ENCODE data around the gene SLC25A11.
A peak's percentile ranks its signal among the peaks of the same experiment; 100 is the strongest.

SLC25A11 gene

DNA sequence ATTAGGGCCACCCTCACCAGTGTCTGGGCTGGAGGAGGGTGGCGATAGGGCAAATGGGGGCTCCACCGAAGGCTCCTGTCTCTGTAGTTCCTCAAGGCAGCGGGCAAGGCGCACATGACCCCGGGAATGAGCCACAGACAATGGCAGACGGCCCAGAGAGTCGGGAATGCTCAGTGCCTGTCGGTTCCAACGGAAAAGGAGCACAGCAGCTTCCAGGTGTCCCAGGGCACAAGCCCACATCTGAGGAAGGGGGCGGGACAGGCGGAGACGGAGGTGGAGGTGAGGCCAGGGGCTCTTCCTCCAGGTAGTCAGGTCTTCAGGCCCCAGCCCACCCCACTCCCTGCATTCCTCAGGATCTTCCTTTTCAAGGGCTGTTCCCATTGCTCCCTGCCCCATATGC, 32.9 kb upstream of the SLC25A11 start:
- Histone ChIP-seq H3K27ac (ENCODE audit: low read length) (no peak overlapping the region), H3K36me3 (ENCODE audit: control insufficient read depth, insufficient read depth, low read length) (0 out of 2 replicates have a peak, but pooled peaks cover 5% of the 10 kb centered on the region), H3K4me3 (ENCODE audit: low read length) (no peak overlapping the region), H3K4me1 (ENCODE audit: control insufficient read depth, insufficient read depth, low read length) (0 out of 2 replicates have a peak, but pooled peaks cover 2% of the 10 kb centered on the region), H3K9me3 (ENCODE audit: control insufficient read depth, insufficient read depth, low read length) (no peaks in the 10 kb centered on the region), H3K27me3 (ENCODE audit: control insufficient read depth, insufficient read depth, low read length) (no peaks in the 10 kb centered on the region; the same call in 1 of the 2 replicates)
- no peak for DNase-seq (ENCODE audit: low read depth, low spot score)
- no CpG with 5 or more reads among the region's 12 CpGs for WGBS (ENCODE audit: insufficient coverage, insufficient read length)

DNA sequence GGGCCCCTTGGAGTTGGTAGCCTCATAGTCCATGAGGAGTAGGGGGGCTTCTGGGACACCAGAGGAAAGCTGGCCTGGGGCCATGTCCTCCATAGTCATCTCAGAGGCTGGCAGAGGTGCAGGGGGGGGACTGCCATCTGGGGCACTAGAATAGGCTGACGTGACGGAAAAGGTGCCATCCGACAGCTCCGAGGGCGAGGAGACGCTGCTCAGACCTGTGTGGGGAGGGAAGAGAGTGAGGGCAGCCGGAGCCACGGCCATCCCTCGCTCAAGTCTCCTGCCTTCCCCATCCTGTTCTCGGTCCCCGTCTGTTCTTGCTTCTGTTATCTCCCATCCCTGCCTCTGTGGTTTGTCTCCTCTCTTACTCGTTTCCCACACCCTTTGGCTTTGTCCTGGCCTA, 32.5 kb upstream of the SLC25A11 start:
- no peaks in the 10 kb centered on the region for H3K9me3 ChIP-seq (ENCODE audit: control insufficient read depth, insufficient read depth, low read length)
- 0 out of 2 replicates have a peak, but pooled peaks cover 5% of the 10 kb centered on the region for H3K36me3 ChIP-seq (ENCODE audit: control insufficient read depth, insufficient read depth, low read length)
- WGBS (ENCODE audit: insufficient coverage, insufficient read length) = no CpG with 5 or more reads among the region's 12 CpGs
- 0 out of 2 replicates have a peak, but pooled peaks cover 2% of the 10 kb centered on the region for H3K4me1 ChIP-seq (ENCODE audit: control insufficient read depth, insufficient read depth, low read length)
- no peak overlapping the region for H3K27ac ChIP-seq (ENCODE audit: low read length)
- H3K4me3 ChIP-seq (ENCODE audit: low read length) = no peak overlapping the region
- DNase-seq (ENCODE audit: low read depth, low spot score) = no peak
- no peaks in the 10 kb centered on the region; the same call in 1 of the 2 replicates for H3K27me3 ChIP-seq (ENCODE audit: control insufficient read depth, insufficient read depth, low read length)

DNA sequence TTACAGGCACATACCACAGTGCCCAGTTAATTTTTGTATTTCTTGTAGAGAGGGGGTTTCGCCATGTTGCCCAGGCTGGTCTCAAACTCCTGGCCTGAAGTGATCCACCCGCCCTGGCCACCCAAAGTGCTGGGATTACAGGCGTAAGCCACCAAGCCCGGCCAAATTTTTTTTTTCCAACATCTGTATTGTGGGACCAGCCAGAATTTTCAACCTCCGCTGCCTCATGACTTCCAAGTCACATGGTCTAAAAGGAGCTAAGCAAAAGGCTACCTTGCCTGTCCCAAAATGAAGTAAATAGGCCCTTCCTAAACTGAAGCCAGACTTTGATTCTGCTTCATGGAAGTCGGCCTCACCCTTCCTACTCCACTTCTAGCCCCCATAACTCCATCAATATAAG, 32.0 kb upstream of the SLC25A11 start:
- Histone ChIP-seq H3K27ac (ENCODE audit: low read length) (no peak overlapping the region), H3K9me3 (ENCODE audit: control insufficient read depth, insufficient read depth, low read length) (no peaks in the 10 kb centered on the region), H3K27me3 (ENCODE audit: control insufficient read depth, insufficient read depth, low read length) (no peaks in the 10 kb centered on the region; the same call in 1 of the 2 replicates), H3K4me1 (ENCODE audit: control insufficient read depth, insufficient read depth, low read length) (0 out of 2 replicates have a peak, but pooled peaks cover 2% of the 10 kb centered on the region), H3K36me3 (ENCODE audit: control insufficient read depth, insufficient read depth, low read length) (0 out of 2 replicates have a peak, but pooled peaks cover 5% of the 10 kb centered on the region), H3K4me3 (ENCODE audit: low read length) (no peak overlapping the region)
- DNase-seq (ENCODE audit: low read depth, low spot score) = no peak
- WGBS (ENCODE audit: insufficient coverage, insufficient read length) = no CpG with 5 or more reads among the region's 6 CpGs

DNA sequence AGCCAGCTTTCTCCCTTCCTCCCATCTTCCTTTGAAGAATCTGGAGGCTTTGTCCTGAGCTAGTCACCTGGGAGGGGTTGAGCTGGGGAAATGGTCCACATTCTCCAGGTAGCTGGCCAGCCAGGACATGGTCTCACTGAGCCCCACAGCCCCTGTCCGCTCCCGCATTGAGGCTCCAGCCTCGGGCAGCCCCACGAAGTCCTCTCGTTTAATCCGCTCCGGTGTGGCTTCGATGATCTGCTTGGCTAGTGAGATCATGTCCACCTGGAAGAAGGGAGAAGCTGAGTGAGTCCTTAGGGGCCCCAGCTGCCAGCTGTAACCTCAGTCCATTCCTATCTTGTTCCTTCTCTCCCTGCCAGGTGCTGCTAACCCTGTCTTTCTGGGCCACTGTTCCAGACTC, 30.4 kb upstream of the SLC25A11 start:
- H3K27ac ChIP-seq (ENCODE audit: low read length) = no peak overlapping the region
- no peaks in the 10 kb centered on the region for H3K9me3 ChIP-seq (ENCODE audit: control insufficient read depth, insufficient read depth, low read length)
- WGBS (ENCODE audit: insufficient coverage, insufficient read length) = no CpG with 5 or more reads among the region's 8 CpGs
- H3K4me3 ChIP-seq (ENCODE audit: low read length) = no peak overlapping the region
- H3K4me1 ChIP-seq (ENCODE audit: control insufficient read depth, insufficient read depth, low read length) = 0 out of 2 replicates have a peak, but pooled peaks cover 2% of the 10 kb centered on the region
- 0 out of 2 replicates have a peak, but pooled peaks cover 5% of the 10 kb centered on the region for H3K36me3 ChIP-seq (ENCODE audit: control insufficient read depth, insufficient read depth, low read length)
- H3K27me3 ChIP-seq (ENCODE audit: control insufficient read depth, insufficient read depth, low read length) = no peaks in the 10 kb centered on the region; the same call in 1 of the 2 replicates
- no peak for DNase-seq (ENCODE audit: low read depth, low spot score)

DNA sequence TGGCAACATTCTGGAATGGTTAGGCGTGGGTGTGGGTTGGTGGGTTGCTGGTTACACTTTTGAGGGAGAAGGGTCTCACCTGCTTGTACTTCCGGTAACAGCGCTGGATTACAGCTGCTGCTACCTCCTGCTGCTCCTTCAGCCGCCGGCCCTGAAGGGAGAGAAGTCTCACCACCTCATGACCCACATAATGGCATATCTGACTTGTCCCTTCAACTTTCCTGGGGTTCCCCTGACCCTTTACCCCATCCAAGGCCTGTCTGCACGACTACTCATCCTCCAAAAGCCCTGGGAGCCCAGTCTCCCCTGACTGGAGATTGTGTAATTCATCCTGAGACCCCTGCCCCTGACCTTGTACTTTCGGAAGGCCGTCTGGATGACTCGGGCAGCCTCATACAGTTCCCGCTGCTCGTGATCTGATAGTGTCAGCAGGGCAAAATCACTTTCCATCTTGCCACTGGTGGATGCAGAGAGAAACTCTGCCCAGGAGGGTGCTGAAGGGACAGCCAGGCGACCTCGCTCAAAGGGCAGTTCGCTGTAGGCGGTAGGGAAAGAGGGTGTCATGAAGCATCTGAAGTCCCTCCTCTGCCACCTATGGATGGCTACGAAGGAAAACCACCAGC, 29.8 kb upstream of the SLC25A11 start:
- Histone ChIP-seq H3K27ac (ENCODE audit: low read length) (no peak overlapping the region), H3K4me3 (ENCODE audit: low read length) (no peak overlapping the region; the same call in 1 of the 2 replicates), H3K27me3 (ENCODE audit: control insufficient read depth, insufficient read depth, low read length) (no peaks in the 10 kb centered on the region; the same call in 1 of the 2 replicates), H3K4me1 (ENCODE audit: control insufficient read depth, insufficient read depth, low read length) (0 out of 2 replicates have a peak, but pooled peaks cover 2% of the 10 kb centered on the region), H3K36me3 (ENCODE audit: control insufficient read depth, insufficient read depth, low read length) (0 out of 2 replicates have a peak, but pooled peaks cover 5% of the 10 kb centered on the region), H3K9me3 (ENCODE audit: control insufficient read depth, insufficient read depth, low read length) (no peaks in the 10 kb centered on the region)
- DNase-seq (ENCODE audit: low read depth, low spot score) = no peak
- no CpG with 5 or more reads among the region's 16 CpGs for WGBS (ENCODE audit: insufficient coverage, insufficient read length)

DNA sequence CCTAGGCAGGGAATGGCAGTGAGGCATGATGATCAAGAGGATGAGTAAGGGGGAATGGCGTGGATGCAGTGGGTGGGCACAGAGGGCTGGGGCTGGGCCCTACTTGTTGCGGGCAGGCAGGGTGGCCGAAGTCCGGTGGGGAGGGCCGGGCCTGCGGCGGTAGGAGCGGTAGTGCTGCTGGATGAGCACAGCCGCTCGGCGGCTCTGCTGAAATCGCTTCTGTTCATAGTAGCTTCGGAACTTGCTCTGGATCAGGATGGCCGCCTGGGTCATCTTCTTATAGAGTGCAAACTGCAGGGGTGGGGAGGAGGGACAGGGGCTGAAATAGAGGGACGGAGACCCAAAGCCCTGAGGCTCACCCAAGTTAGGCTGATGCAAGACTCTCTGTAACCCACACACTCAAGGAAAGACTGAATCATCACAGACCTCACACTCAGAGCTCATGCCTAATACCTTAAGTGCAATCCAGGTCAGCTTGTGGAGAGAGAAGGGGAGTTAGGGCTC, 29.3 kb upstream of the SLC25A11 start:
- H3K4me3 ChIP-seq (ENCODE audit: low read length) = peak overlapping the region; percentile 59; the same call in 1 of the 2 replicates
- no peak overlapping the region for H3K27ac ChIP-seq (ENCODE audit: low read length)
- no peaks in the 10 kb centered on the region for H3K9me3 ChIP-seq (ENCODE audit: control insufficient read depth, insufficient read depth, low read length)
- 0 out of 2 replicates have a peak, but pooled peaks cover 5% of the 10 kb centered on the region for H3K36me3 ChIP-seq (ENCODE audit: control insufficient read depth, insufficient read depth, low read length)
- no peak for DNase-seq (ENCODE audit: low read depth, low spot score)
- no peaks in the 10 kb centered on the region for H3K27me3 ChIP-seq (ENCODE audit: control insufficient read depth, insufficient read depth, low read length)
- no CpG with 5 or more reads among the region's 15 CpGs for WGBS (ENCODE audit: insufficient coverage, insufficient read length)
- H3K4me1 ChIP-seq (ENCODE audit: control insufficient read depth, insufficient read depth, low read length) = 0 out of 2 replicates have a peak, but pooled peaks cover 2% of the 10 kb centered on the region

DNA sequence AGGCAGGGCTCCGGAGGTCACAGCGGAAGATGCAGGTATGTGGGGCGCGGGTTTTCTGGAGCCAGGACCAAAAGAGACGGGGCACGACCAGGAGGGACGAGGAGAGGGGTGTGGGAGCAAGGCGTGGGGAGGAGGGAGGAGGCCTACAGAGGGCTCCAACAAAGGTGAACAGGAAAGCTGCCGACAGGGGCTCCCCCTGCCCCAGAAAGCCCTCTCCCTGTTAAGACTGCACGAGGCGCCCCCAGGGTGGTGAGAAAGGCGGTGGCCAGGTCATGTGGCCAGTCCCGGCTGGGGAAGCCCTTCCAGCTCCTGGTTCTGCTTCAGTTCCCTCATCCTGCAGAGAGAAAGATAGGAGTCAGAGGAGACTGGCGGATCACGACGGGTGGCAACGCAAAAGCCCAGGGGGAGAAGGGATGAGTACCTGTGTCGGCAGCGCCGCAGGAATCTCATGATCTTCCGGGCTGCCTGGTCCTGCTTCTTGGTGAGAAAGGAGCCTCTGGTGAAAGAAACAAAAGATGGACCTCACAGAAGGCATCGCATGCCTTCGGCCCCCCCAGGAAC, 28.7 kb upstream of the SLC25A11 start:
- Histone ChIP-seq H3K4me1 (ENCODE audit: control insufficient read depth, insufficient read depth, low read length) (0 out of 2 replicates have a peak, but pooled peaks cover 2% of the 10 kb centered on the region), H3K36me3 (ENCODE audit: control insufficient read depth, insufficient read depth, low read length) (0 out of 2 replicates have a peak, but pooled peaks cover 5% of the 10 kb centered on the region), H3K9me3 (ENCODE audit: control insufficient read depth, insufficient read depth, low read length) (no peaks in the 10 kb centered on the region), H3K27me3 (ENCODE audit: control insufficient read depth, insufficient read depth, low read length) (no peaks in the 10 kb centered on the region), H3K4me3 (ENCODE audit: low read length) (peak overlapping the region; percentile 59), H3K27ac (ENCODE audit: low read length) (no peak overlapping the region)
- DNase-seq (ENCODE audit: low read depth, low spot score) = no peak
- WGBS (ENCODE audit: insufficient coverage, insufficient read length) = no CpG with 5 or more reads among the region's 23 CpGs

DNA sequence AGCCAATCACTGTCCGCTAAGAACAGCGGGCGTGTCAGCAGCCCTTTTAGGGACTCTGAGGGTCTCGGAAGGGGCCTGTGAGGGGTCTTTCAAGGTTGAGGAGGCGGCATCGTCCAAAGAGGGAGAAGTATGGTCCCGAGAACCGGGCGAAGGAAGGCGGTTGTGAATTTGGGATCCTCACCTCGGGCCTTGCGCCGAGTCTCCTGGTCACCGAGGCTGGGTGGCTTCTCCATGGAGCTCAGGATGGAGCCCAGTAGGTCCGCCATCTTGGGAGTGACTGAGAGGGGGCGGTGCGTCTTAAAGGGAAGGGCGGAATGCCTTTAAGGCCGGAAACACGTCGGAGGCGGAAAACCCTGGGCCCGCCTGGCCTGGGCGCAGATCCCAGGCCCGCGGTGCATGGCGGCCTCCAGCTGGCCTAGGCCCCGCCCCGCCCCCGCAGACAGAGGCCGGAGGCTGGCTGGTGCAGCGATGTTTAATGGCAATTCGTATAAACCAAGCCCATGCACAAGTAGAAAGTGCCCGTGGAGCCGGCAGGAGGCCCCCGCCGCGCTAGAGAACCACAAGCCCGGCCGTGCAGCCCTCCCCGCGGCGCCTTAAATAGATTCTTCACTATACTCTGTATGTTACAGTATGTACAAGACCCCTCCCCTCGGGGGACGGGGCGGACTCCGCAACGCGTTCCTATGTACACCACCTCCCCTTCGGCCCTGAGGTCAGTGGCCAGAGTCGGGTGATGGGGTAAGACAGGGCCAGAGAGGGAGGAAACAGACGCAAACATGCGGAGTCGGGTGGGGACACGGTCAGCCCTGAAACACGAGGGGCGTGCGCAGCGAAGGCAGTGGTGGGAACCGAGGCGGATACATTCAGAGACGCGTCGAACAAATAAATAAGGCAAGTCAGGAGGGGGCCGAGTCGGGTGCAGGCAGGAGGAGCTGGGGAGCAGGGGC, 28.0 kb upstream of the SLC25A11 start, which contains the start of gene SPAG7:
Gene SPAG7 (minus strand): TSS at position 279 of the 947 bp plus-strand sequence. CDS start 13 bp downstream, at position 266.
- no peaks in the 10 kb centered on the region for H3K9me3 ChIP-seq (ENCODE audit: control insufficient read depth, insufficient read depth, low read length)
- 0 out of 2 replicates have a peak, but pooled peaks cover 2% of the 10 kb centered on the region for H3K4me1 ChIP-seq (ENCODE audit: control insufficient read depth, insufficient read depth, low read length)
- 0 out of 2 replicates have a peak, but pooled peaks cover 5% of the 10 kb centered on the region for H3K36me3 ChIP-seq (ENCODE audit: control insufficient read depth, insufficient read depth, low read length)
- peak within 1 kb of the TSS; percentile 13 for H3K27ac ChIP-seq (ENCODE audit: low read length)
- WGBS (ENCODE audit: insufficient coverage, insufficient read length) = no CpG with 5 or more reads among the region's 66 CpGs
- DNase-seq (ENCODE audit: low read depth, low spot score) = no peak
- peak within 1 kb of the TSS; percentile 59 for H3K4me3 ChIP-seq (ENCODE audit: low read length)
- H3K27me3 ChIP-seq (ENCODE audit: control insufficient read depth, insufficient read depth, low read length) = no peaks in the 10 kb centered on the region

DNA sequence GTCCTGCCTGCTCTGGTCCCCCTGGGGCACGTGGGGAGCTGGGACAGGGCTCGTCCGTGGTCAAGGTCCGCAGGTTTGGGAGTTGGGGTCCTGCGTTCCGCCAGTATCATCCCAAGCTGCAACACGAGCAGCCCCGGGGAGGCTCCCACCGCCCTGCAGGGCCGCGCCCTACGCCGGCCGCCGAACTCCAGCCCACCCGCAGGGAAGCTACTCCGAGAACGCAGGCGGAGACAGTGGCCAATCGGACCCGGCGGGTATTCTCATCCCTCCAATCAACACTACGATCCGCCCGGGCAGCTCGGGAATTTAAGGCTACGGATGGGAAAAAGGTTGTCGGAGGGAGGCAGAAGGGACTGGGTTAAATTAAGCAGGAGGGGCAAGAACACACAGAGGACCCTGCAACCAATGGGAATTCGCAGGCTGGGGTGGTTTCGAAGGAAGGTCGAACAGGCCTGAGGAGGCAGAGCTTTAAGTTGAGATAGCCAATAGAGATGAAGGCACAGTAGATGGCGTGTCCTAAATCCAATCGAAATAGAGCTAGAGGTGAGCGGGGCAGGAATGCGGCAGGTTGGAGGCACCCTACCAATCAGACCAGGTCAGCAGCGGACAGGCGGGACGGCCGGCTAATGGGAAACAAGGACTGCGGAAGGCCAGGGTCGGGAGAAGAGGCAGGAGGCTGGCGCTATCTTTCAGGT, 27.1 kb upstream of the SLC25A11 start:
- H3K4me3 ChIP-seq (ENCODE audit: low read length) = peak overlapping the region; percentile 59; the same call in 1 of the 2 replicates
- 0 out of 2 replicates have a peak, but pooled peaks cover 2% of the 10 kb centered on the region for H3K4me1 ChIP-seq (ENCODE audit: control insufficient read depth, insufficient read depth, low read length)
- no CpG with 5 or more reads among the region's 42 CpGs for WGBS (ENCODE audit: insufficient coverage, insufficient read length)
- DNase-seq (ENCODE audit: low read depth, low spot score) = peak; percentile 97
- peak overlapping the region; percentile 13 for H3K27ac ChIP-seq (ENCODE audit: low read length)
- H3K27me3 ChIP-seq (ENCODE audit: control insufficient read depth, insufficient read depth, low read length) = no peaks in the 10 kb centered on the region
- H3K9me3 ChIP-seq (ENCODE audit: control insufficient read depth, insufficient read depth, low read length) = no peaks in the 10 kb centered on the region
- H3K36me3 ChIP-seq (ENCODE audit: control insufficient read depth, insufficient read depth, low read length) = 0 out of 2 replicates have a peak, but pooled peaks cover 5% of the 10 kb centered on the region

Measured in iPS DF 6.9 (cell line).